HCT116 (cell line): ENCODE results near the gene PMEPA1. TPM values are rescaled to one million over a fixed set of nuclear protein-coding genes. Genes with fewer than 3 reads are reported as not detected.

Experiments used
- ATAC-seq: fragments of 200-7000 bp; cut with Tn5 transposase; 2 replicates; pipeline ENCODE4 v1.9.1; 2020; ENCODE audit warnings: mild to moderate bottlenecking, moderate library complexity
- BruUV-seq: library from RNA; stranded (reverse); fragments of 400-500 nt; replicated peaks from 2 replicates; lab custom pipeline; 2021; lab: Mats Ljungman, UMichigan
- CTCF ChIA-PET: fragments of 300-600 bp; sonication (Branson Sonifier 250); formaldehyde crosslinking; loops from one replicate; lab custom pipeline; 2021; ENCODE audit warnings: antibody characterized with exemption; lab: Charles Lee
- POLR2A ChIA-PET: fragments of 300-600, 350-600 bp; sonication (Branson Sonifier 250); formaldehyde crosslinking; loops from one replicate; lab custom pipeline; 2021; ENCODE audit warnings: antibody characterized with exemption; lab: Charles Lee
- RAD21 ChIA-PET, 2 experiments: fragments of 300-600 bp; sonication (Branson Sonifier 250); formaldehyde crosslinking; loops; one replicate each; lab custom pipeline; 2023; ENCODE audit warnings: low total read pairs in 2 of 2; ENCODE audit not compliant: uncharacterized antibody in 2 of 2, unreplicated experiment in 2 of 2, low non-redundant PET in 1 of 2; lab: Charles Lee
- DNase-seq: peaks from one replicate; pipeline ENCODE4 v3.0.0-alpha.2; 2010; ENCODE audit warnings: low read depth, low spot score
- H2AFZ ChIP-seq: fragments of 200-600 bp; shearing (Covaris generic), sonication (generic); 2 replicates; pipeline ENCODE4 v1.6.1; 2017; ENCODE audit warnings: low read depth, mixed run types, mixed read lengths, antibody characterized with exemption, low read length; ENCODE audit not compliant: poor library complexity, severe bottlenecking
- H3K27ac ChIP-seq: 2 replicates; pipeline ENCODE4 v1.5.1; 2012; ENCODE audit warnings: low read depth, low read length
- H3K27me3 ChIP-seq: fragments of 200-600 bp; sonication (generic); 2 replicates; pipeline ENCODE4 v1.6.1; 2016; ENCODE audit warnings: mixed run types, low read length, mixed read lengths; ENCODE audit not compliant: insufficient read depth
- H3K36me3 ChIP-seq, 2 experiments: fragments of 200-500 bp in 1 of 2; fragments of 200-600 bp in 1 of 2; sonication (Bioruptor generic) in 1 of 2; sonication (generic) in 1 of 2; 2 replicates each; pipeline versions ENCODE4 v1.5.1 to v1.6.1; 2014 to 2016; ENCODE audit warnings: low read length in 2 of 2, inconsistent platforms in 1 of 2, mixed read lengths in 1 of 2, mixed run types in 1 of 2; ENCODE audit not compliant: insufficient read depth in 2 of 2, control insufficient read depth in 1 of 2
- H3K4me1 ChIP-seq, 2 experiments: fragments of 200-600 bp in 1 of 2; sonication (generic) in 1 of 2; 2 replicates each; pipeline versions ENCODE4 v1.5.1 to v1.6.1; 2012 to 2017; ENCODE audit warnings: low read length in 2 of 2, inconsistent platforms in 1 of 2, mild to moderate bottlenecking in 1 of 2, mixed read lengths in 1 of 2, mixed run types in 1 of 2, moderate library complexity in 1 of 2; ENCODE audit not compliant: insufficient read depth in 2 of 2, control insufficient read depth in 1 of 2
- H3K4me2 ChIP-seq: fragments of 200-600 bp; sonication (generic); 2 replicates; pipeline ENCODE4 v1.6.1; 2017; ENCODE audit warnings: mixed run types, low read length, mixed read lengths
- H3K4me3 ChIP-seq, 2 experiments: fragments of 200-600 bp in 1 of 2; sonication (generic) in 1 of 2; replicated peaks in 1 of 2; 2 replicates each; pipeline ENCODE4 v1.5.1; 2011 to 2016; ENCODE audit warnings: low read length in 2 of 2, control low read depth in 1 of 2, low read depth in 1 of 2, mild to moderate bottlenecking in 1 of 2, mixed read lengths in 1 of 2, mixed run types in 1 of 2
- H3K79me2 ChIP-seq: fragments of 200-600 bp; sonication (generic); 2 replicates; pipeline ENCODE4 v1.6.1; 2017; ENCODE audit warnings: mild to moderate bottlenecking, mixed run types, low read length, moderate library complexity, mixed read lengths; ENCODE audit not compliant: insufficient read depth
- H3K9ac ChIP-seq: fragments of 200-600 bp; sonication (generic); 2 replicates; pipeline ENCODE4 v1.6.1; 2016; ENCODE audit warnings: low read length, mixed read lengths
- H3K9me2 ChIP-seq: fragments of 200-600 bp; sonication (generic), shearing (Covaris generic); 2 replicates; pipeline ENCODE4 v1.6.1; 2017; ENCODE audit warnings: mixed run types, mild to moderate bottlenecking, moderate library complexity; ENCODE audit not compliant: insufficient read depth
- H3K9me3 ChIP-seq, 2 experiments: fragments of 200-500 bp in 1 of 2; fragments of 200-600 bp in 1 of 2; sonication (Bioruptor generic) in 1 of 2; sonication (generic) in 1 of 2; 2 replicates each; pipeline ENCODE4 v1.6.1; 2014 to 2017; ENCODE audit warnings: low read length in 2 of 2, mixed read lengths in 2 of 2, inconsistent platforms in 1 of 2, low read depth in 1 of 2, mild to moderate bottlenecking in 1 of 2, mixed run types in 1 of 2, moderate library complexity in 1 of 2; ENCODE audit not compliant: control insufficient read depth in 1 of 2, insufficient read depth in 1 of 2
- H4K20me1 ChIP-seq: fragments of 200-600 bp; sonication (generic), shearing (Covaris generic); 2 replicates; pipeline ENCODE4 v1.6.1; 2017; ENCODE audit warnings: mixed run types, mild to moderate bottlenecking, moderate library complexity; ENCODE audit not compliant: insufficient read depth
- CEBPB ChIP-seq: IDR thresholded peaks from 2 replicates; pipeline ENCODE4 v1.6.1; 2012; ENCODE audit warnings: low read depth
- ELF1 ChIP-seq: IDR thresholded peaks from 2 replicates; pipeline ENCODE4 v1.6.1; 2012; ENCODE audit warnings: low read depth, borderline replicate concordance
- EZH2 ChIP-seq: fragments of 200-600 bp; sonication (generic); IDR thresholded peaks from 2 replicates; pipeline ENCODE4 v1.6.1; 2017; ENCODE audit warnings: antibody characterized with exemption, mixed run types
- EZH2phosphoT487 ChIP-seq: fragments of 200-600 bp; IDR thresholded peaks from 2 replicates; pipeline ENCODE4 v1.6.1; 2018; ENCODE audit warnings: antibody characterized with exemption, borderline replicate concordance
- POLR2A ChIP-seq: IDR thresholded peaks from 2 replicates; pipeline ENCODE4 v1.7.0; 2011; ENCODE audit warnings: borderline replicate concordance; ENCODE audit not compliant: insufficient read depth, insufficient read length; ENCODE audit errors: extremely low read depth
- POLR2AphosphoS5 ChIP-seq: IDR thresholded peaks from 2 replicates; pipeline ENCODE4 v1.6.1; 2011; ENCODE audit warnings: mild to moderate bottlenecking, low read depth, low read length, moderate library complexity
- RAD21 ChIP-seq: IDR thresholded peaks from 2 replicates; pipeline ENCODE4 v1.6.1; 2012; ENCODE audit warnings: low read depth, mild to moderate bottlenecking
- REST ChIP-seq: IDR thresholded peaks from 2 replicates; pipeline ENCODE4 v1.6.1; 2012; ENCODE audit warnings: low read depth
- SIN3A ChIP-seq: IDR thresholded peaks from 2 replicates; pipeline ENCODE4 v1.6.1; 2012; ENCODE audit warnings: low read depth
- SP1 ChIP-seq: IDR thresholded peaks from 2 replicates; pipeline ENCODE4 v1.6.1; 2012; ENCODE audit warnings: low read depth
- SRF ChIP-seq: IDR thresholded peaks from 2 replicates; pipeline ENCODE4 v1.6.1; 2012; ENCODE audit warnings: low read depth
- TCF7L2 ChIP-seq: IDR thresholded peaks from 2 replicates; pipeline ENCODE4 v1.7.0; 2011; ENCODE audit warnings: borderline replicate concordance, inconsistent platforms; ENCODE audit not compliant: insufficient read depth, insufficient read length; ENCODE audit errors: extremely low read depth
- YY1 ChIP-seq: IDR thresholded peaks from 2 replicates; pipeline ENCODE4 v1.6.1; 2011; ENCODE audit warnings: low read length, low read depth, moderate library complexity, mild to moderate bottlenecking; ENCODE audit not compliant: insufficient replicate concordance; ENCODE audit errors: extremely low read depth
- ZFX ChIP-seq: fragments of 450-650 bp; IDR thresholded peaks from 2 replicates; pipeline ENCODE4 v1.6.1; 2017
- ZNF274 ChIP-seq: fragments of 200-500 bp; sonication (Bioruptor generic); IDR thresholded peaks from 2 replicates; pipeline ENCODE4 v1.6.1; 2014; ENCODE audit warnings: mild to moderate bottlenecking, low read depth, low read length, inconsistent platforms
- intact Hi-C: fragments of 100-400 bp; cut with micrococcal nuclease; formaldehyde crosslinking; loops from 2 replicates; pipeline ENCODE4 v1.10.0; 2022
- total RNA-seq: library from RNA; stranded (reverse); gene quantifications from one replicate; pipeline ENCODE4 v1.2.1, GENCODE V29; 2021; ENCODE audit not compliant: unreplicated experiment
- TF ChIP-seq, protein P1 (sequence below), 3 experiments: fragments of 200-600 bp in 1 of 3; sonication (generic) in 1 of 3; IDR thresholded peaks in 2 of 3; conservative IDR thresholded peaks in 1 of 3; 2 replicates each; pipeline ENCODE4 v1.5.1; 2012 to 2017; ENCODE audit warnings: low read depth in 2 of 3, low read length in 2 of 3, antibody characterized with exemption in 1 of 3, borderline replicate concordance in 1 of 3, control low read depth in 1 of 3, mild to moderate bottlenecking in 1 of 3, mixed read lengths in 1 of 3, mixed run types in 1 of 3, moderate library complexity in 1 of 3; ENCODE audit not compliant: insufficient read depth in 1 of 3
- TF ChIP-seq, protein P2 (sequence below): IDR thresholded peaks from 2 replicates; pipeline ENCODE4 v1.6.1; 2012

Gene PMEPA1
- total RNA-seq, 1 experiment from 2014 or later, result 0.64 TPM

GRCh38 chr20:57685146-57685758 is 24.6 kb downstream of the PMEPA1 start (continued):
- TF ChIP-seq, protein P1, sequence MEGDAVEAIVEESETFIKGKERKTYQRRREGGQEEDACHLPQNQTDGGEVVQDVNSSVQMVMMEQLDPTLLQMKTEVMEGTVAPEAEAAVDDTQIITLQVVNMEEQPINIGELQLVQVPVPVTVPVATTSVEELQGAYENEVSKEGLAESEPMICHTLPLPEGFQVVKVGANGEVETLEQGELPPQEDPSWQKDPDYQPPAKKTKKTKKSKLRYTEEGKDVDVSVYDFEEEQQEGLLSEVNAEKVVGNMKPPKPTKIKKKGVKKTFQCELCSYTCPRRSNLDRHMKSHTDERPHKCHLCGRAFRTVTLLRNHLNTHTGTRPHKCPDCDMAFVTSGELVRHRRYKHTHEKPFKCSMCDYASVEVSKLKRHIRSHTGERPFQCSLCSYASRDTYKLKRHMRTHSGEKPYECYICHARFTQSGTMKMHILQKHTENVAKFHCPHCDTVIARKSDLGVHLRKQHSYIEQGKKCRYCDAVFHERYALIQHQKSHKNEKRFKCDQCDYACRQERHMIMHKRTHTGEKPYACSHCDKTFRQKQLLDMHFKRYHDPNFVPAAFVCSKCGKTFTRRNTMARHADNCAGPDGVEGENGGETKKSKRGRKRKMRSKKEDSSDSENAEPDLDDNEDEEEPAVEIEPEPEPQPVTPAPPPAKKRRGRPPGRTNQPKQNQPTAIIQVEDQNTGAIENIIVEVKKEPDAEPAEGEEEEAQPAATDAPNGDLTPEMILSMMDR (IDR thresholded peaks at IDR 0.05 in 2 of 3, conservative IDR thresholded peaks at IDR 0.05 in 1 of 3; ENCODE audit: borderline replicate concordance in 1 of 3, insufficient read depth in 1 of 3, low read depth in 2 of 3, low read length in 2 of 3), result no peak
- TF ChIP-seq EZH2 (no peak), YY1 (no peak), SIN3A (no peak), TCF7L2 (no peak)
- TF ChIP-seq, all 23 proteins: peak for 0

DNA sequence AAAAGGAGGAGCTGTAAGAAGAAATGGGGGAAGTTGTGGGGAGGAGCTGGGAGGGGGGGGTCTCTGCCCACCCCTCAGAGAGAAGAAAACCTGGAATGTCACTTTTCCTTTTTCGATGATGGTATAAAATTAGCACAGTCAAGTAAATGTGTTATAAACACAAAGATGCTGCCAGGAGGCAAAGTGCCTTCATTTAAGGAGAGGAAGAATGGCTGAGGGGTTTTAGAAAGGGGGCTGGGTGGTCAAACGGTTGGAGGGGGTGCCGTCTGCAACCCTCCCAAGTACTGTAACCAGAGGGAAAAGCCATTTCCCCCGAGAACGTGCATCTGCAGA is 25.0 kb downstream of the PMEPA1 start:
- CTCF ChIA-PET, result interaction anchor here (1.1 kb wide), 1 partner anchor 9 kb away, joined by 3 read pairs; no protein-coding TSS in a partner anchor
- no peak for DNase-seq
- no peak overlapping the region for H2AFZ ChIP-seq
- BruUV-seq, result no TSS peak
- TF ChIP-seq SIN3A (no peak), ZNF274 (no peak), CEBPB (no peak), SRF (no peak), EZH2phosphoT487 (no peak), REST (no peak), ZFX (no peak), SP1 (no peak), RAD21 (no peak), POLR2AphosphoS5 (no peak), ELF1 (no peak), POLR2A (no peak)
- TF ChIP-seq, protein P2, sequence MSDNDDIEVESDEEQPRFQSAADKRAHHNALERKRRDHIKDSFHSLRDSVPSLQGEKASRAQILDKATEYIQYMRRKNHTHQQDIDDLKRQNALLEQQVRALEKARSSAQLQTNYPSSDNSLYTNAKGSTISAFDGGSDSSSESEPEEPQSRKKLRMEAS, result no peak
- TF ChIP-seq, protein P1 (IDR thresholded peaks at IDR 0.05 in 2 of 3, conservative IDR thresholded peaks at IDR 0.05 in 1 of 3; ENCODE audit: borderline replicate concordance in 1 of 3, insufficient read depth in 1 of 3, low read depth in 2 of 3, low read length in 2 of 3), result no peak
- TF ChIP-seq, all 23 proteins: peak for 0
- Histone ChIP-seq H3K9me2 (no peaks in the 10 kb centered on the region), H4K20me1 (no peaks in the 10 kb centered on the region), H3K4me1 (no peaks in the 10 kb centered on the region), H3K4me2 (no peak overlapping the region), H3K9ac (no peak overlapping the region), H3K27me3 (peaks cover 98% of the 10 kb centered on the region), H3K27ac (no peak overlapping the region), H3K79me2 (no peaks in the 10 kb centered on the region), H3K9me3 (no peaks in the 10 kb centered on the region), H3K36me3 (no peaks in the 10 kb centered on the region), H3K4me3 (no peak overlapping the region)
- ChIA-PET RAD21 (no interaction called here), POLR2A (no interaction called here)
- intact Hi-C loops, result no loop called here
- ATAC-seq, result no peak
